ENCODE measurements around the gene PTPRM. TPM values are rescaled to one million over a fixed set of nuclear protein-coding genes. Genes with fewer than 3 reads are reported as not detected.

The PTPRM gene
- total RNA-seq, 1 donor from 2014 or later: 71.3 TPM

DNA sequence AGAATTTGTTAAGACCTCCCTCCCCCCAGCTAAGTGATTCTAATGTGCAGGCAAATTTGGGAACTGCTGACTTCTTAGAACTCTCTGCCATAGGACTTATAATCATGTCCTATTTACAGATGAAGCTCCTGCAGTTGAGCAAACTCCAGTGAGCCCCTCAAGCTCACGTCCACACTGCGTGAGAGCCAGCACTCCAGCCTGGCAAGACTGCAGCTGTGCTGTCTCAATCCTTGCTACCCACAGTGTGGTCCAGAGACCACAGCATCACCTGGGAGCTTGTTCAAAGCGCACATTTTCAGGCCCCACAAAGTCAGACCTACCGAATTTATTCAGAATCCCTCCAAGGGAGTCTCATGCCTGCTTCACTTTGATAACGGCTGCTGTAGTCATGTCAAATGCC is 799.0 kb downstream of the PTPRM start:
- no peaks in the 10 kb centered on the region for H3K9me3 Mint-ChIP-seq

DNA sequence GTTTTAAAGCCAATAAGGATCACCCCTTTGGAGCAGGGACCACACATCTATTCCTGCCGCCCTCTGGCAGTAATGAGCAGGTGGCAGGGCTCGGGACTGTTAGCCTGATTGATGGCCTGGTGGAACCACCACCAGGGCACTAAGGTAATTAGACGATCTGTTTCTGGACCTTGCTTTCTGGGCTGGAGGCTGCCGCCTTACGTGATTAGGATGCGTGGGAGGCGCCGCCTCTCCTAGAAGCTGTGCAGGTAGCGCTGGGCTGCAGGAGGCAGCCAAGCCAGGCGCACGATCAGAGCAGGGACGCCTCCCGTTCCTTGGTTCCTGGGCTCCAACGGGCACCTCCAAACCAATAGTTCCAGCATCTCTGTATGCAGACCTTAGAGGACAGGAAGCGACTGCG is 799.5 kb downstream of the PTPRM start:
- H3K36me3 Mint-ChIP-seq: peaks cover 5% of the 10 kb centered on the region
- no peak for DNase-seq (ENCODE audit: low spot score in 2 of 2, unreplicated experiment in 2 of 2)
- H3K9me3 Mint-ChIP-seq: no peaks in the 10 kb centered on the region
- peaks cover 18% of the 10 kb centered on the region for H3K4me1 Mint-ChIP-seq
- no peak overlapping the region for H3K27ac Mint-ChIP-seq
- peak overlapping the region; percentile 54 for H3K4me3 Mint-ChIP-seq
- H3K27me3 Mint-ChIP-seq (ENCODE audit: low read depth): peaks cover 30% of the 10 kb centered on the region
- TF ChIP-seq, protein P1, sequence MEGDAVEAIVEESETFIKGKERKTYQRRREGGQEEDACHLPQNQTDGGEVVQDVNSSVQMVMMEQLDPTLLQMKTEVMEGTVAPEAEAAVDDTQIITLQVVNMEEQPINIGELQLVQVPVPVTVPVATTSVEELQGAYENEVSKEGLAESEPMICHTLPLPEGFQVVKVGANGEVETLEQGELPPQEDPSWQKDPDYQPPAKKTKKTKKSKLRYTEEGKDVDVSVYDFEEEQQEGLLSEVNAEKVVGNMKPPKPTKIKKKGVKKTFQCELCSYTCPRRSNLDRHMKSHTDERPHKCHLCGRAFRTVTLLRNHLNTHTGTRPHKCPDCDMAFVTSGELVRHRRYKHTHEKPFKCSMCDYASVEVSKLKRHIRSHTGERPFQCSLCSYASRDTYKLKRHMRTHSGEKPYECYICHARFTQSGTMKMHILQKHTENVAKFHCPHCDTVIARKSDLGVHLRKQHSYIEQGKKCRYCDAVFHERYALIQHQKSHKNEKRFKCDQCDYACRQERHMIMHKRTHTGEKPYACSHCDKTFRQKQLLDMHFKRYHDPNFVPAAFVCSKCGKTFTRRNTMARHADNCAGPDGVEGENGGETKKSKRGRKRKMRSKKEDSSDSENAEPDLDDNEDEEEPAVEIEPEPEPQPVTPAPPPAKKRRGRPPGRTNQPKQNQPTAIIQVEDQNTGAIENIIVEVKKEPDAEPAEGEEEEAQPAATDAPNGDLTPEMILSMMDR (IDR thresholded peaks at IDR 0.05; ENCODE audit: unreplicated experiment): no peak

More for the DNA sequence above, 799.0 kb downstream of the PTPRM start:
- Mint-ChIP-seq H3K4me1 (peaks cover 18% of the 10 kb centered on the region), H3K27ac (no peak overlapping the region), H3K27me3 (ENCODE audit: low read depth) (peaks cover 30% of the 10 kb centered on the region), H3K36me3 (peaks cover 2% of the 10 kb centered on the region), H3K4me3 (no peak overlapping the region)
- DNase-seq (ENCODE audit: low spot score in 2 of 2, unreplicated experiment in 2 of 2): no peak
- TF ChIP-seq, protein P1 (IDR thresholded peaks at IDR 0.05; ENCODE audit: unreplicated experiment): no peak

DNA sequence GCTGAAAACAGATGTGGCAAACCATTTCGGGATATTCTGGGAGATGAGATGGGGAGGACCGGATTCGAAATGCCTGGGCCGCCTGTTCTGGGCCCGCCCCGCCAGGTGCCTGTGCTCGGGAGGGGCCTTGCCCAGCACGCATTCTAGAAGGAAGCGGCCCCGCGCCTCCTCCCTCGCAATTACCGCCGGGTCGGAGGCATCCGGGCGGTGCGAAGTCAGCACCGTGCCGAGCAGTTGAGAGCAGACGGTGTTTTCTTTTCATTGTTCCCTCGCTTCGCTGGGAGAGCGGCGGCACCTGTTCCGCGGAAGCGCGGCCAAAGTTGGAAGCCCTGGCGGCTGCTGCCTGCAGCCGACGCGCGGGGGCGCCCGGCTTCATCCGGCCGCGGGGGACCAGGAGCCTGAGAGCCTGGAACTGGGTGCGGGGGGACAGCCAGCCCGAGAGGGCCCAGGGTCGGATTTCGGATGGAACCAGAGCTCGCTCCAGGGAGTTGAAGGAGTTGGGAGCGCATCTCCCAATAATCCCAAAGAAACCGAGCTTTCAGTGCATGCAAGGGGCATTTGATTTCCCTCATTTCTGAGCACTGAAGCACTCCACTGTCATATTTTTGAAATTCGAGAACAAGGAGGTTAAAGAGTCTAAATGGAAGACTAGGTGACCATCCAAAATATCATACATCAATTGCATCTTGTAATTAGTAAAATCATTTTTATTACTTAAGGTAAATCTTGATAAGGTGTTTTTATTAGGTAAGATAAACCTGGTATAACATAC is 800.3 kb downstream of the PTPRM start:
- Mint-ChIP-seq H3K27me3 (ENCODE audit: low read depth) (peaks cover 30% of the 10 kb centered on the region), H3K4me3 (peak overlapping the region; percentile 54), H3K9me3 (no peaks in the 10 kb centered on the region), H3K36me3 (peaks cover 3% of the 10 kb centered on the region), H3K27ac (no peak overlapping the region), H3K4me1 (peaks cover 18% of the 10 kb centered on the region)
- peak; percentile 38 to 62 for DNase-seq (ENCODE audit: low spot score in 2 of 2, unreplicated experiment in 2 of 2)
- TF ChIP-seq, protein P1 (IDR thresholded peaks at IDR 0.05; ENCODE audit: unreplicated experiment): peak; percentile 30

GRCh38 chr18:8368512-8369217 is 801.5 kb downstream of the PTPRM start:
- TF ChIP-seq, protein P1 (IDR thresholded peaks at IDR 0.05; ENCODE audit: unreplicated experiment): no peak
- H3K27me3 Mint-ChIP-seq (ENCODE audit: low read depth): peaks cover 30% of the 10 kb centered on the region
- H3K4me3 Mint-ChIP-seq: no peak overlapping the region
- peaks cover 18% of the 10 kb centered on the region for H3K4me1 Mint-ChIP-seq
- H3K9me3 Mint-ChIP-seq: no peaks in the 10 kb centered on the region
- H3K27ac Mint-ChIP-seq: no peak overlapping the region
- no peak for DNase-seq (ENCODE audit: low spot score in 2 of 2, unreplicated experiment in 2 of 2)
- H3K36me3 Mint-ChIP-seq: peaks cover 3% of the 10 kb centered on the region

DNA sequence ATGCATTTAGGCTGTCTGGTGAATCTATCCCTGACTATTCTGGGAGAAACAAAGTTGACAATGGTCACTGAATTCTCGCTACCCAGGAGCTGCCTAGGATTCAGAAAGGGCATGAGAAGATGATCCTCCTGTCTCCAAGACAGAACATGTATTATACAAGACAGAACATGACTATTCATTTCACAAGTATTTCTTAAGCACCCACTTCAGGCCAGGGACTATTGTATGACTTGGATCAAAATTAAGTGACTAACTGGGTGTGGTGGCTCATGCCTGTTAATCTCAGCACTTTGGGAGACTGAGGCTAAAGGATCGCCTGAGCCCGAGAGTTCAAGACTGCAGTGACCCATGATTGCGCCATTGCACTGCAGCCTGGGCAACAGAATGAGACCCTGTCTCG is 806.4 kb downstream of the PTPRM start:
- Mint-ChIP-seq H3K4me1 (peaks cover 27% of the 10 kb centered on the region), H3K27ac (no peak overlapping the region), H3K4me3 (no peak overlapping the region), H3K9me3 (no peaks in the 10 kb centered on the region), H3K27me3 (ENCODE audit: low read depth) (no peaks in the 10 kb centered on the region), H3K36me3 (peaks cover 7% of the 10 kb centered on the region)
- TF ChIP-seq, protein P1 (IDR thresholded peaks at IDR 0.05; ENCODE audit: unreplicated experiment): no peak
- DNase-seq (ENCODE audit: low spot score in 2 of 2, unreplicated experiment in 2 of 2): no peak
